A549 (cell line): ENCODE data around the gene KRTAP2-4. TPM values are rescaled to one million over a fixed set of nuclear protein-coding genes. Genes with fewer than 3 reads are reported as not detected.
A peak's percentile ranks its signal among the peaks of the same experiment; 100 is the strongest.

Experiments
- ATAC-seq, 2 experiments: fragments of 200-7000 bp in 1 of 2; fragments of >200 bp in 1 of 2; cut with Nextera tagmentation in 1 of 2; cut with Tn5 transposase in 1 of 2; 3 replicates each; pipeline versions ENCODE4 v1.8.0 to v1.9.1; 2018 to 2020; ENCODE audit warnings: mild to moderate bottlenecking in 1 of 2, moderate library complexity in 1 of 2
- CTCF ChIA-PET: fragments of 300-600 bp; sonication (Branson Sonifier 250); formaldehyde crosslinking; extraction: SDS; loops from one replicate; lab custom pipeline; 2021; ENCODE audit warnings: antibody characterized with exemption, inconsistent platforms; lab: Yijun Ruan, JAX
- POLR2A ChIA-PET: fragments of 350-600 bp; formaldehyde crosslinking; extraction: SDS; loops from one replicate; lab custom pipeline; 2021; ENCODE audit warnings: antibody characterized with exemption, inconsistent platforms; lab: Yijun Ruan, JAX
- DNase-seq, 2 experiments: peaks; one replicate each; pipeline versions ENCODE4 v3.0.0 to v3.0.0-alpha.2; 2011 to 2016; ENCODE audit warnings: low read depth in 1 of 2, low spot score in 1 of 2
- FAIRE-seq: peaks from 2 replicates; lab custom pipeline; 2011; peaks lifted over from hg19 to GRCh38; lab: Jason Lieb, UNC
- H3K27ac ChIP-seq, 2 experiments: fragments of >200 bp; sonication (Bioruptor Twin); formaldehyde crosslinking; 3 replicates each; pipeline ENCODE4 v1.5.1; 2016 to 2017
- H3K4me1 ChIP-seq: fragments of >200 bp; sonication (Bioruptor Twin); formaldehyde crosslinking; 3 replicates; pipeline ENCODE4 v1.6.1; 2016
- H3K4me2 ChIP-seq: fragments of >200 bp; sonication (Bioruptor Twin); formaldehyde crosslinking; 3 replicates; pipeline ENCODE4 v1.6.1; 2016
- H3K4me3 ChIP-seq: fragments of >200 bp; sonication (Bioruptor Twin); formaldehyde crosslinking; 3 replicates; pipeline ENCODE4 v1.5.1; 2016
- H3K9me3 ChIP-seq: fragments of >200 bp; sonication (Bioruptor Twin); formaldehyde crosslinking; 3 replicates; pipeline ENCODE4 v1.6.1; 2016
- BHLHE40 ChIP-seq: IDR thresholded peaks from 2 replicates; pipeline ENCODE4 v1.6.1; 2012; ENCODE audit warnings: low read depth, low read length, inconsistent platforms
- CBX8 ChIP-seq: fragments of 200-600 bp; sonication (generic); IDR thresholded peaks from 2 replicates; pipeline ENCODE4 v1.6.1; 2016
- CEBPB ChIP-seq, 2 experiments: fragments of >200 bp in 1 of 2; sonication (Bioruptor Twin) in 1 of 2; formaldehyde crosslinking in 1 of 2; IDR thresholded peaks; 2 replicates each; pipeline ENCODE4 v1.6.1; 2012 to 2016
- CHD2 ChIP-seq: fragments of 150-350 bp; IDR thresholded peaks from 2 replicates; pipeline ENCODE4 v1.6.1; 2014; ENCODE audit warnings: low read length; ENCODE audit not compliant: partially characterized antibody
- EP300 ChIP-seq, 2 experiments: fragments of >200 bp; sonication (Bioruptor Twin); formaldehyde crosslinking; IDR thresholded peaks; 2 replicates in 1 of 2; 3 replicates in 1 of 2; pipeline ENCODE4 v1.6.1; 2016 to 2017
- MAFK ChIP-seq: fragments of 450-650 bp; IDR thresholded peaks from 2 replicates; pipeline ENCODE4 v1.6.1; 2014; ENCODE audit not compliant: partially characterized antibody
- MAZ ChIP-seq: fragments of 150-350 bp; IDR thresholded peaks from 2 replicates; pipeline ENCODE4 v1.6.1; 2014; ENCODE audit warnings: antibody characterized with exemption, low read depth, low read length, borderline replicate concordance
- MYC ChIP-seq: IDR thresholded peaks from 2 replicates; pipeline ENCODE4 v1.6.1; 2012; ENCODE audit warnings: mild to moderate bottlenecking, inconsistent platforms, low read length, improper control_type of control experiment, borderline replicate concordance
- PHF8 ChIP-seq: fragments of 200-600 bp; sonication (generic); IDR thresholded peaks from 2 replicates; pipeline ENCODE4 v1.6.1; 2016; ENCODE audit warnings: low read depth, mild to moderate bottlenecking, antibody characterized with exemption, moderate library complexity, borderline replicate concordance
- RARB ChIP-seq: fragments of 250-450 bp; sonication (Bioruptor Pico); IDR thresholded peaks from 2 replicates; pipeline ENCODE4 v1.8.0; 2021; ENCODE audit warnings: mild to moderate bottlenecking, moderate library complexity
- RNF2 ChIP-seq: fragments of 200-600 bp; sonication (generic); IDR thresholded peaks from 2 replicates; pipeline ENCODE4 v1.6.1; 2016; ENCODE audit warnings: low read depth, mild to moderate bottlenecking, antibody characterized with exemption, moderate library complexity, borderline replicate concordance
- TFCP2L1 ChIP-seq: fragments of 250-450 bp; sonication (Bioruptor Pico); IDR thresholded peaks from 2 replicates; pipeline ENCODE4 v1.5.0; 2021; ENCODE audit warnings: mild to moderate bottlenecking
- TP53 ChIP-seq: fragments of 250-450 bp; sonication (Bioruptor Pico); IDR thresholded peaks from 2 replicates; pipeline ENCODE4 v1.5.0; 2021; ENCODE audit warnings: mild to moderate bottlenecking, moderate library complexity
- ZC3H11A ChIP-seq: fragments of 450-650 bp; IDR thresholded peaks from 2 replicates; pipeline ENCODE4 v1.6.1; 2014; ENCODE audit warnings: antibody characterized with exemption, mild to moderate bottlenecking
- ZFP36 ChIP-seq: fragments of 450-650 bp; IDR thresholded peaks from 2 replicates; pipeline ENCODE4 v1.6.1; 2014; ENCODE audit warnings: borderline replicate concordance; ENCODE audit not compliant: partially characterized antibody
- ZSCAN20 ChIP-seq: fragments of 250-450 bp; sonication (Bioruptor Pico); IDR thresholded peaks from 2 replicates; pipeline ENCODE4 v1.8.0; 2022; ENCODE audit warnings: mild to moderate bottlenecking, moderate library complexity
- WGBS: methylation state at CpG from one replicate; pipeline ENCODE4 v1.1.6; 2017; ENCODE audit errors: missing lambda C conversion rate; 5-methylcytosine and 5-hydroxymethylcytosine counted together
- polyA plus RNA-seq, 4 experiments: library from polyadenylated mRNA; depleted of rRNA in 3 of 4; stranded (reverse); fragments of >200 nt; fragmentation: RNase III in 1 of 4; extraction: RNeasy Plus Mini Kit Qiagen cat#74134 plus additional on column Dnase treatment in 1 of 4; gene quantifications; 2 replicates in 3 of 4; 3 replicates in 1 of 4; pipeline ENCODE4 v1.2.3, GENCODE V29; 2011 to 2017
- TF ChIP-seq, protein P1 (sequence below): fragments of 250-450 bp; sonication (Bioruptor Pico); IDR thresholded peaks from 2 replicates; pipeline ENCODE4 v1.5.0; 2021; ENCODE audit warnings: mild to moderate bottlenecking, moderate library complexity, borderline replicate concordance
- TF ChIP-seq, protein P2 (sequence below): fragments of 250-450 bp; sonication (Bioruptor Pico); IDR thresholded peaks from 2 replicates; pipeline ENCODE4 v1.5.0; 2020; ENCODE audit warnings: low read depth, mild to moderate bottlenecking, moderate library complexity
- TF ChIP-seq, protein P3 (sequence below): fragments of 450-650 bp; IDR thresholded peaks from 2 replicates; pipeline ENCODE4 v1.6.1; 2014; ENCODE audit warnings: antibody characterized with exemption
- TF ChIP-seq, protein P4 (sequence below): IDR thresholded peaks from 2 replicates; pipeline ENCODE4 v1.6.1; 2012

The KRTAP2-4 gene
- polyA plus RNA-seq, 2 of the 4 experiments (the other 2 are of a cell fraction): not detected

DNA sequence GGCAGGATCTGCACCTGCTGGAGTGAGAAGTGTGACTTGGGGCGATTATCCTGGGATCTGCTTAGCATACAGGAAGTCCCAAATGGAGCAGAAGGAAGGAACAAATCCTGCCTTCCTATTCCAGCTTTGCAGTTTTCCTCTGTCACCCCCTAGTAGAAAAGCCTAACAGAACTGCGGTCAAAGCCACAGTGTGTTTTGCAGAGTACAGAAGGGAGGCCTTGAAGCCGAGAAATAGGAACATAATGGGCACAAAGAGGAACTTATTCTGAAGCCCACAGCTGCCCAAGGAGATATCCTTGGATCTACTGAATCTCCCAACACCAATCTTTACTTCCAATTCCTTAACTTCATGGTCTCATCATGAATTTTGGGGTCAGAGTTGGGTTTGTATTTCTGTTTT is 47.1 kb downstream of the KRTAP2-4 start:
- 87% methylated on average over 3 of the region's 3 CpGs for WGBS
- no peak for ATAC-seq
- Histone ChIP-seq H3K4me2 (no peak overlapping the region), H3K27ac (no peak overlapping the region), H3K4me3 (no peak overlapping the region), H3K9me3 (no peaks in the 10 kb centered on the region), H3K4me1 (peaks cover 15% of the 10 kb centered on the region; the same call in 1 of the 3 replicates)
- DNase-seq: no peak
- TF ChIP-seq, protein P1, sequence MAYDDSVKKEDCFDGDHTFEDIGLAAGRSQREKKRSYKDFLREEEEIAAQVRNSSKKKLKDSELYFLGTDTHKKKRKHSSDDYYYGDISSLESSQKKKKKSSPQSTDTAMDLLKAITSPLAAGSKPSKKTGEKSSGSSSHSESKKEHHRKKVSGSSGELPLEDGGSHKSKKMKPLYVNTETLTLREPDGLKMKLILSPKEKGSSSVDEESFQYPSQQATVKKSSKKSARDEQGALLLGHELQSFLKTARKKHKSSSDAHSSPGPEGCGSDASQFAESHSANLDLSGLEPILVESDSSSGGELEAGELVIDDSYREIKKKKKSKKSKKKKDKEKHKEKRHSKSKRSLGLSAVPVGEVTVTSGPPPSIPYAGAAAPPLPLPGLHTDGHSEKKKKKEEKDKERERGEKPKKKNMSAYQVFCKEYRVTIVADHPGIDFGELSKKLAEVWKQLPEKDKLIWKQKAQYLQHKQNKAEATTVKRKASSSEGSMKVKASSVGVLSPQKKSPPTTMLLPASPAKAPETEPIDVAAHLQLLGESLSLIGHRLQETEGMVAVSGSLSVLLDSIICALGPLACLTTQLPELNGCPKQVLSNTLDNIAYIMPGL (CRISPR knock-in tag): no peak
- TF ChIP-seq CHD2: no peak
- no peak for TF ChIP-seq MAFK
- peak; percentile 72 for FAIRE-seq
- POLR2A ChIA-PET: no interaction called here
- CTCF ChIA-PET: interaction anchor here (0.7 to 1.5 kb wide), 5 partner anchors 9 to 310 kb away, joined by 3 to 4 read pairs (median 3); partner anchors contain the start of gene KRTAP3-3

DNA sequence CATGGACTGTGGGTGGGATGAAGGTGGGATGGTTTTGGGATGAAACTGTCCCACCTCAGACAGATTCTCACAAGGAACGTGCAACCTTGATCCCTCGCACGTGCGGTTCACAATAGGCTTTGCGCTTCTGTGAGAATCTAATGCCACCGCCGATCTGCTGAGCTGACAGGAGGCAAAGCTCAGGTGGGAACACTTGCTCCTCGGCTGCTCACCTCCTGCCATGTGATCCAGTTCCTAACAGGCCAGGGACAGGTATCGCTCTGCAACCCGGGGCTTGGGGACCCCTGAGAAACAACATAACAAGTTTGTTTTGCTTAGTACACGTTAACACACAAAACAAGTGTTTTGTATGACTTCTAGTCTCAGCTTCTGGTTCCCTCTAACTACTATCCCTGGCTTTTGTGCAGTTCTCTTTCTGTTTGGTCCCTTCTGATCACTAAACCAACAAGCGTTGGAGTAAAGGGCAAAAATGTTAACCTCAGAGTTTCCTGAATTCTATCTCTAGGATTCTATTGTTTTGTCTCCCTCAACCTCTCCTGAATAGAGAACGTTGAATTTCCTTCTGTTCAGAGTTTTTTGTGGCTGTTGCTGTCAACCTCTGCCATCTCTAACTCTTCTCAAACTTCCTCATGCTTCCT is 49.0 kb downstream of the KRTAP2-4 start:
- H3K4me3 ChIP-seq: no peak overlapping the region
- H3K27ac ChIP-seq: no peak overlapping the region
- no peak overlapping the region for H3K4me2 ChIP-seq
- POLR2A ChIA-PET: no interaction called here
- peaks cover 19% of the 10 kb centered on the region; the same call in 1 of the 3 replicates for H3K4me1 ChIP-seq
- no peaks in the 10 kb centered on the region for H3K9me3 ChIP-seq
- DNase-seq (no peak), FAIRE-seq (no peak), ATAC-seq (no peak; a peak in 1 of 6 replicates)
- CTCF ChIA-PET: interaction anchor here (1.3 to 1.9 kb wide), 4 partner anchors 9 to 12 kb away, joined by 4 to 5 read pairs (median 4); no protein-coding TSS in a partner anchor
- TF ChIP-seq MAZ (no peak), CBX8 (no peak), EP300 (IDR thresholded peaks at IDR 0.05) (no peak), TFCP2L1 (CRISPR knock-in tag) (no peak), ZSCAN20 (CRISPR knock-in tag) (no peak), PHF8 (no peak), RARB (CRISPR knock-in tag) (no peak), CEBPB (IDR thresholded peaks at IDR 0.05) (no peak), BHLHE40 (no peak), ZFP36 (no peak), RNF2 (no peak), TP53 (CRISPR knock-in tag) (no peak), ZC3H11A (no peak), MYC (no peak)
- TF ChIP-seq, protein P2, sequence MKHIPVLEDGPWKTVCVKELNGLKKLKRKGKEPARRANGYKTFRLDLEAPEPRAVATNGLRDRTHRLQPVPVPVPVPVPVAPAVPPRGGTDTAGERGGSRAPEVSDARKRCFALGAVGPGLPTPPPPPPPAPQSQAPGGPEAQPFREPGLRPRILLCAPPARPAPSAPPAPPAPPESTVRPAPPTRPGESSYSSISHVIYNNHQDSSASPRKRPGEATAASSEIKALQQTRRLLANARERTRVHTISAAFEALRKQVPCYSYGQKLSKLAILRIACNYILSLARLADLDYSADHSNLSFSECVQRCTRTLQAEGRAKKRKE: no peak
- TF ChIP-seq, protein P3, sequence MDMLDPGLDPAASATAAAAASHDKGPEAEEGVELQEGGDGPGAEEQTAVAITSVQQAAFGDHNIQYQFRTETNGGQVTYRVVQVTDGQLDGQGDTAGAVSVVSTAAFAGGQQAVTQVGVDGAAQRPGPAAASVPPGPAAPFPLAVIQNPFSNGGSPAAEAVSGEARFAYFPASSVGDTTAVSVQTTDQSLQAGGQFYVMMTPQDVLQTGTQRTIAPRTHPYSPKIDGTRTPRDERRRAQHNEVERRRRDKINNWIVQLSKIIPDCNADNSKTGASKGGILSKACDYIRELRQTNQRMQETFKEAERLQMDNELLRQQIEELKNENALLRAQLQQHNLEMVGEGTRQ: no peak
- TF ChIP-seq, protein P4, sequence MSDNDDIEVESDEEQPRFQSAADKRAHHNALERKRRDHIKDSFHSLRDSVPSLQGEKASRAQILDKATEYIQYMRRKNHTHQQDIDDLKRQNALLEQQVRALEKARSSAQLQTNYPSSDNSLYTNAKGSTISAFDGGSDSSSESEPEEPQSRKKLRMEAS: no peak
- TF ChIP-seq, protein P1 (CRISPR knock-in tag): no peak
- 80% methylated on average over 13 of the region's 13 CpGs for WGBS
